Lower lobe of right lung (tissue), 2 donors: ENCODE results near the gene TFPI. TPM values are rescaled to one million over a fixed set of nuclear protein-coding genes. Genes with fewer than 3 reads are reported as not detected.
"Not testable (repeated sequence)": the region's sequence is repeated elsewhere in the genome, so short reads cannot be mapped to it uniquely, and the experiment has no call there.

Experiments used
- ATAC-seq, 2 donors: fragments of 200-7000 bp; cut with Tn5 transposase; one replicate each; pipeline ENCODE4 v1.9.1; 2020 to 2022; ENCODE audit warnings: mild to moderate bottlenecking in 2 of 2, moderate library complexity in 2 of 2
- DNase-seq: peaks from one replicate; pipeline ENCODE4 v3.0.0-alpha.2; 2020
- H3K27ac ChIP-seq: fragments of 200-600 bp; one replicate; pipeline ENCODE4 v1.8.0; 2022
- H3K27me3 ChIP-seq: fragments of 200-600 bp; one replicate; pipeline ENCODE4 v1.8.0; 2022; ENCODE audit warnings: low read depth
- H3K36me3 ChIP-seq: fragments of 200-600 bp; one replicate; pipeline ENCODE4 v1.8.0; 2022; ENCODE audit warnings: mild to moderate bottlenecking
- H3K4me1 ChIP-seq: fragments of 200-600 bp; one replicate; pipeline ENCODE4 v1.8.0; 2022
- H3K4me3 ChIP-seq: fragments of 200-600 bp; one replicate; pipeline ENCODE4 v1.8.0; 2022; ENCODE audit warnings: mild to moderate bottlenecking
- H3K9me3 ChIP-seq: fragments of 200-600 bp; one replicate; pipeline ENCODE4 v1.8.0; 2022
- CTCF ChIP-seq: fragments of 200-600 bp; IDR thresholded peaks from one replicate; pipeline ENCODE4 v1.8.0; 2022; ENCODE audit warnings: antibody characterized with exemption, mild to moderate bottlenecking
- intact Hi-C: fragments of 100-400 bp; cut with DNase I; formaldehyde crosslinking; loops from one replicate; pipeline ENCODE4 v1.11.0; 2022
- total RNA-seq: library from RNA; stranded (reverse); fragmentation: NEBNext Ultra II Directional; extraction: Animal tissue kit (Norgen Biotek cat#: 25700); gene quantifications from one replicate; pipeline ENCODE4 v1.2.1, GENCODE V29; 2021
- donor health status: DM: no; HTN: yes; CAD: no; lungs with severe emphysema.

Gene TFPI
- total RNA-seq, 1 donor from 2014 or later, result 311 TPM

GRCh38 chr2:187543488-187543887, 10.7 kb downstream of the TFPI start:
- no peak overlapping the region for H3K4me3 ChIP-seq
- peaks cover 9% of the 10 kb centered on the region for H3K36me3 ChIP-seq
- no peak for ATAC-seq
- intact Hi-C loops, result no loop called here
- TF ChIP-seq CTCF, result no peak
- H3K9me3 ChIP-seq, result peaks cover under 1% of the 10 kb centered on the region
- DNase-seq, result no peak
- H3K27ac ChIP-seq, result peak overlapping the region; percentile 66
- H3K4me1 ChIP-seq, result peaks cover 71% of the 10 kb centered on the region
- H3K27me3 ChIP-seq, result no peaks in the 10 kb centered on the region

GRCh38 chr2:187542123-187542522, 12.1 kb downstream of the TFPI start:
- H3K27ac ChIP-seq, result peak overlapping the region; percentile 66
- intact Hi-C loops, result no loop called here
- peaks cover 4% of the 10 kb centered on the region for H3K9me3 ChIP-seq
- ATAC-seq, result no peak
- H3K4me3 ChIP-seq, result no peak overlapping the region
- H3K36me3 ChIP-seq, result peaks cover 9% of the 10 kb centered on the region
- TF ChIP-seq CTCF, result no peak
- peaks cover 58% of the 10 kb centered on the region for H3K4me1 ChIP-seq
- no peak for DNase-seq
- H3K27me3 ChIP-seq, result no peaks in the 10 kb centered on the region

- ATAC-seq, result peak; percentile 74 to 86
- TF ChIP-seq CTCF, result no peak
- peak overlapping the region; percentile 66 for H3K27ac ChIP-seq
Measured at GRCh38 chr2:187541086-187542085, 12.8 kb downstream of the TFPI start.

GRCh38 chr2:187538222-187538621, 16.0 kb downstream of the TFPI start:
- intact Hi-C loops, H3K36me3 ChIP-seq, H3K27ac ChIP-seq, DNase-seq, ATAC-seq, H3K27me3 ChIP-seq, H3K4me3 ChIP-seq, H3K9me3 ChIP-seq: not testable (repeated sequence)
- peaks cover 25% of the 10 kb centered on the region for H3K4me1 ChIP-seq

More at GRCh38 chr2:187541086-187542085, 12.8 kb downstream of the TFPI start:
- Histone ChIP-seq H3K4me3 (no peak overlapping the region), H3K4me1 (peaks cover 50% of the 10 kb centered on the region), H3K9me3 (peaks cover 4% of the 10 kb centered on the region), H3K27me3 (no peaks in the 10 kb centered on the region), H3K36me3 (peaks cover 5% of the 10 kb centered on the region)
- intact Hi-C loops, result no loop called here
- DNase-seq, result no peak

- H3K36me3 ChIP-seq, H3K4me3 ChIP-seq, H3K4me1 ChIP-seq, H3K9me3 ChIP-seq, intact Hi-C loops, DNase-seq, H3K27me3 ChIP-seq, ATAC-seq, H3K27ac ChIP-seq: not testable (repeated sequence)
Measured at GRCh38 chr2:187535381-187535780, 18.9 kb downstream of the TFPI start.

GRCh38 chr2:187532333-187533120, 21.7 kb downstream of the TFPI start:
- no peak overlapping the region for H3K27ac ChIP-seq

More at GRCh38 chr2:187532333-187533120, 21.7 kb downstream of the TFPI start:
- Histone ChIP-seq H3K27me3 (no peaks in the 10 kb centered on the region), H3K4me3 (no peak overlapping the region), H3K4me1 (no peaks in the 10 kb centered on the region), H3K36me3 (peaks cover 7% of the 10 kb centered on the region), H3K9me3 (no peaks in the 10 kb centered on the region)
- ATAC-seq (no peak), DNase-seq (no peak)
- intact Hi-C loops, result no loop called here
- no peak for TF ChIP-seq CTCF
